Sigmoid colon (tissue), 4 donors: Measurements from ENCODE around the gene CPNE4.

Source experiments
- EP300 ChIP-seq, 4 donors: sonication (generic); formaldehyde crosslinking; IDR thresholded peaks; one replicate each; pipeline ENCODE4 v1.6.1; 2017; ENCODE audit warnings: antibody characterized with exemption in 4 of 4
- POLR2A ChIP-seq, 2 donors: fragments of 450-650 bp; IDR thresholded peaks; one replicate each; pipeline ENCODE4 v1.6.1; 2016; ENCODE audit warnings: antibody characterized with exemption in 2 of 2, mild to moderate bottlenecking in 2 of 2, moderate library complexity in 2 of 2

GRCh38 chr3:131900891-131901290 is 133.9 kb downstream of the CPNE4 start:
- TF ChIP-seq POLR2A (IDR thresholded peaks at IDR 0.05) (no peak), EP300 (IDR thresholded peaks at IDR 0.05) (no peak)
